ENCODE results near the gene WASHC4.

DNA sequence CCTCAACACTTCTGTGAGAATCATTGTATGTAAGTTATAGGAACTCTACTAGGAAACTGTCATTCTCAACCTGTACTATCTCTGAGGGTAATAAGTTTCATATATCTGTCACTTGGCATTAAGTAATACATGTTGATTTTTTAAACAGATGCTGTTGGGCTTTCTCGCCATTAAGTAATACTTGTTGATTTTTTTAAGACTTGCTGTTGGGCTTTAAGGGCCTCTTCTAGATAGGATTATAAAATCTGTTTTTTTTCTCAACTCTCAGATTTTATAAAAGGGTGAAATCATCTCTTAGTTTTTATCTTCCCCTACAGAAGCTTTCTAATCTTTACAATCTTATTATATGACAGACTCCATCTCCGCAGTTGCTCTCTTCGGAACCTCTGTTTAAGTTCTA, 5.6 kb downstream of the WASHC4 start:
- TF ChIP-seq POLR2A (IDR thresholded peaks at IDR 0.05): no peak
- TF ChIP-seq, protein P1, sequence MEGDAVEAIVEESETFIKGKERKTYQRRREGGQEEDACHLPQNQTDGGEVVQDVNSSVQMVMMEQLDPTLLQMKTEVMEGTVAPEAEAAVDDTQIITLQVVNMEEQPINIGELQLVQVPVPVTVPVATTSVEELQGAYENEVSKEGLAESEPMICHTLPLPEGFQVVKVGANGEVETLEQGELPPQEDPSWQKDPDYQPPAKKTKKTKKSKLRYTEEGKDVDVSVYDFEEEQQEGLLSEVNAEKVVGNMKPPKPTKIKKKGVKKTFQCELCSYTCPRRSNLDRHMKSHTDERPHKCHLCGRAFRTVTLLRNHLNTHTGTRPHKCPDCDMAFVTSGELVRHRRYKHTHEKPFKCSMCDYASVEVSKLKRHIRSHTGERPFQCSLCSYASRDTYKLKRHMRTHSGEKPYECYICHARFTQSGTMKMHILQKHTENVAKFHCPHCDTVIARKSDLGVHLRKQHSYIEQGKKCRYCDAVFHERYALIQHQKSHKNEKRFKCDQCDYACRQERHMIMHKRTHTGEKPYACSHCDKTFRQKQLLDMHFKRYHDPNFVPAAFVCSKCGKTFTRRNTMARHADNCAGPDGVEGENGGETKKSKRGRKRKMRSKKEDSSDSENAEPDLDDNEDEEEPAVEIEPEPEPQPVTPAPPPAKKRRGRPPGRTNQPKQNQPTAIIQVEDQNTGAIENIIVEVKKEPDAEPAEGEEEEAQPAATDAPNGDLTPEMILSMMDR (IDR thresholded peaks at IDR 0.05): no peak
- TF ChIP-seq POLR2AphosphoS5 (IDR thresholded peaks at IDR 0.05): no peak
- no peak for TF ChIP-seq EP300 (IDR thresholded peaks at IDR 0.05)
